Hematopoietic multipotent progenitor cell treated with erythropoietin and hydrocortisone succinate and interleukin-3 and kit ligand, for 17 days (in vitro differentiated cells): ENCODE measurements around the gene CARS2.
"Not testable (repeated sequence)": the region's sequence is repeated elsewhere in the genome, so short reads cannot be mapped to it uniquely, and the experiment has no call there.

ENCODE experiments used
- DNase-seq: peaks from one replicate; pipeline ENCODE4 v3.0.0-alpha.2; 2015; ENCODE audit warnings: low spot score

The CARS2 gene

DNA sequence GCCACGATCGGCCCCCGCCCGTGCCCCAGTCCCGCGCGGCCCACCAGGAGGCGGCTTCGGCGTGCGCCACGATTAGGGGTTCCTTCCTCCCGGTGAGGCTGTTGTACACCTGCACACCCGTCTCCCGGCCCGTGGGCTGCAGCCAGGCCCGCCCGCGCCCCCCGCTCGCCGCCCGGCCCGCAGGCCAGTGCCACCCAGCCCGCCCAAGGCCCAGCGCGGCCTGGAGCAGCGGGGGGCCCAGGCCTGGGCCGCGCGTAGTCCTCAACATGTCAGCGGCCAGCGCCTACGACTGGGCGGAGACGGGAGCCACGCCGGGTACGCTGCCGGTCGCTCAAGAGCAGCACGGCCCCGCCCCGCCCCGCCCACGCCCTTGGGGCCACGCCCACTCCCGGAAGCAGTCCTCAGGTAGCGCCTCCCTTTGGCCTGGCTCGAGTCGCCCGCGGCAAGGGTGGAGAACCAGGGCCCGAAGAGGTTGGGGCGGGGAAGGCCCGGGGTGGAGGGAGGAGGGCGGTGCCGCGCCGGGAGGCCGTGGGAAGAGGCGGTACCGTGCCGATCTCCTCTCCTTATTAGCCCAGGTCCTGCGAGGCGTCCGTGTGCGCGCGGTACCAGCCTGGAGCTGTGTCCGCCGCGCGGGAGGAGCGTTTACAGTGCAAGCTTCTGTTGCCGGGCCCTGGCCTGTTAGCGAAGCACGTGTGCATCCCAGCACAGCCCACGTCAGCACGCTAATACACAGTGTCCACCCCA, at the start of gene CARS2:
Gene CARS2 (minus strand): TSS at position 291 of the 744 bp plus-strand sequence. CDS start 23 bp downstream, at position 268.
- DNase-seq: peak; percentile 95

- no peak for DNase-seq
These were observed 42.4 kb upstream of the CARS2 start for GRCh38 chr13:110748271-110748670.

GRCh38 chr13:110746438-110746837, 40.5 kb upstream of the CARS2 start:
- no peak for DNase-seq

GRCh38 chr13:110743687-110744086, 37.8 kb upstream of the CARS2 start:
- no peak for DNase-seq

DNA sequence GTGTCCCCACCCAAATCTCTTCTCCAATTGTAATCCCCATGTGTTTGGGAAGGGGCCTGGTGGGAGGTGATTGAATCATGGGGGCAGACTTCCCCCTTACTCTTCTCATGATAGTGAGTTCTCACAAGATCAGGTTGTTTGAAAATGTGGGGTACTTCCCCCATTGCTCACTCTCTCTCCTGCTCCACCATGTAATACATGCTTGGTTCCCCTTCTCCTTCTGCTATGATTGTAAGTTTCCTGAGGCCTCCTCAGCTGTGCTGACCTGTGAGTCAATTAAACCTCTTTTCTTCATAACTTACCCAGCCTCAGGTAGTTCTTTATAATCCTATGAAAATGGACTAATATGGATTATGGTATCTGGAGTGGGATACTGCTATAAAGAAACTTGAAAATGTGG, 31.6 kb upstream of the CARS2 start:
- DNase-seq: no peak

DNA sequence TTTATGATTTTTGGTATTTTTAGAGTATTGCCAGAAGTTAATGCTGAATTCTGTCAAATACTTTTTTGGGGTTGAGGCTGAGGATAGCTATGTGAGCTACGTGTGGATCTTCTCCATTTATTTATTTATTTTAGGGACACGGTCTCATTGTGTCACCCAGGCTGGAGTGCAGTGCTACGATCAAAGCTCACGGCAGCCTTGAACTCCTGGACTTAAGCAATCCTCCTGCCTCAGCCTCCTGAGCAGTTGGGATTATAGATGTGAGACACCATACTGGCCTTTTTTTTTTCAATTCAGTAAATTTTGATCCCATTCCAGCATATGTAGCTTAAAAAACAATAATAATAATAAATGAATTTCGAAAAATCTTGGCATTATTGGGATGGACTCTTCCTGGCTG, 28.6 kb upstream of the CARS2 start:
- DNase-seq: no peak

- DNase-seq: no peak
These were observed 25.2 kb upstream of the CARS2 start for GRCh38 chr13:110731072-110731471.

- DNase-seq: no peak
These were observed 20.8 kb upstream of the CARS2 start for GRCh38 chr13:110726726-110727125.

- not testable (repeated sequence) for DNase-seq
These were observed 20.2 kb upstream of the CARS2 start for GRCh38 chr13:110726153-110726552.

DNA sequence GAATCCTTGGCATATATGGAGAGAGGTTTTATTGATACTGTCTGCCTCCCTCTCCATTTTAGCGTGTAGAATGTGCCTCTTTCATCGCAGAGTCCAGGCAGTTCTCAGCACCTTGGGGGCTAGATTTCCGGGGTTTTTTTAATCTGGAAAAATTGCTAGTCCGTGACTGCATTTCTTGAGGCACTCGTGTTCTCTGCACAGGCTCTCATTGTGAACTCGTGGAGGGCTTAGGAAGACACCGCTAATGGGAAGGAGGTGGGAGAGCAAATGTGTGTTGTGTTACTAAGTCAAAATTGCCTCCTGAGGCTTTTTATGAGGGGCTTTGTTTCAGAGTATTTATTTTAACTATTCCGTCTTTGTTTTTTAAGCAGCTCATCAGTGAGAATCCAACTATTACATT, 17.7 kb upstream of the CARS2 start:
- no peak for DNase-seq

GRCh38 chr13:110722971-110723370, 17.1 kb upstream of the CARS2 start:
- no peak for DNase-seq

DNA sequence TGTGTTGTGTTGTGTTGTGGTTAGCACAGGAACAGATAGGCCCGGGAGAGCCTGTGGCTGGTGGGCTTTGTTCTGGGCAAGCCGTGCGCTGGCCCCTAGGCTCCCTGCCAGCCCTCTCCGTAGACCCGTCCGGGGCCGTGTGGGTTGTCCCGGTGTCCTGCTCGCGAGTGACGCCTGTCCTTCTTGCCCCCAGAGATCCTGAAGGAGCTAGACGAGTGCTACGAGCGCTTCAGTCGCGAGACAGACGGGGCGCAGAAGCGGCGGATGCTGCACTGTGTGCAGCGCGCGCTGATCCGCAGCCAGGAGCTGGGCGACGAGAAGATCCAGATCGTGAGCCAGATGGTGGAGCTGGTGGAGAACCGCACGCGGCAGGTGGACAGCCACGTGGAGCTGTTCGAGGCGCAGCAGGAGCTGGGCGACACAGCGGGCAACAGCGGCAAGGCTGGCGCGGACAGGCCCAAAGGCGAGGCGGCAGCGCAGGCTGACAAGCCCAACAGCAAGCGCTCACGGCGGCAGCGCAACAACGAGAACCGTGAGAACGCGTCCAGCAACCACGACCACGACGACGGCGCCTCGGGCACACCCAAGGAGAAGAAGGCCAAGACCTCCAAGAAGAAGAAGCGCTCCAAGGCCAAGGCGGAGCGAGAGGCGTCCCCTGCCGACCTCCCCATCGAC, 13.3 kb upstream of the CARS2 start:
- DNase-seq: no peak

- no peak for DNase-seq
These were observed 10.3 kb upstream of the CARS2 start for GRCh38 chr13:110716247-110716515.

DNA sequence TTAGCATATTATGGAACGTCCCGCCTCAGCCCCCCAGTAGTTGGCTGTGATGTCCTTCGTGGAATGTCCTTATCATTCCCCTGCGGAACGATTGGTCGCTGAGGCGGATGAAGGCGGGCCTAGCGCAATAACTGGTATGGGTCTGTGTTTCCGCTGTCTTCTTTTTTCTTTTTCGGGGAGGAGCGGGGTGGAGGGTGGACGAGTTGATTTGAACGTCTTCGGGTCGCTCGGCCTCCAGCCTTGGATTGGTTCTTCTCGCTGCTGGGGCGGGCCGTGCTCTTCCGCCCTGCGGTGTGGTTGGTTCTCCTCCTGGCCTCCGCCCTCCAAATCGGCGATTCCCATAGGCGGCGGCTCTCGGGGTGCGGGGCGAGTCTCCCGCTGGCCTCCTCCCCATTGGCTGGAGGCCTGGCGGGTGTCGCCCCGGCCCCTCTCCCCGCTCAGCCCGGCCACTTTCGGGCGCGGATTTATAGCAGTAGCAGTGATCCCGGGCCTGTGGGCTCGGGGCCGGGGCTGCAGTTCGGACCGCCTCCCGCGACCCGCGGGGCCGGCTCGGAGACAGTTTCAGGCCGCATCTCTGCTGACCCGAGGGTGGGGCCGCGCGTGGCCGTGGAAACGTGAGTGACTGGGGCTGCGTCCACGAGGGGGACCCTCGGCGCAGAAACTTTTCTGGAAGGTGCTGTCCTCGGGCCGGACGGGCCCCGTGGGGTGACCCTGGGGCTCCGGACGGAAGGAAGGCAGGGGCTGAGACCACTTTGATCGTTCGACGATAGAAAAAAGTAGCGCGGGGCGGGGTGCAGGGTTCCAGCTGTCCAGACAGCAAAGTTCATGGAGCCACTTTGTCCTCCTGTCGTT, 9.7 kb upstream of the CARS2 start:
- DNase-seq: peak; percentile 97

GRCh38 chr13:110714797-110715394, 9.0 kb upstream of the CARS2 start:
- no peak for DNase-seq

- DNase-seq: peak; percentile 68
These were observed 8.3 kb upstream of the CARS2 start for GRCh38 chr13:110713981-110714796.

- DNase-seq: no peak
These were observed 7.7 kb upstream of the CARS2 start, which contains the start of gene ING1 for GRCh38 chr13:110713642-110713952. Gene ING1, plus strand, starts transcription at chr13:110713700. Its CDS starts 450 bp downstream, at chr13:110714150.

DNA sequence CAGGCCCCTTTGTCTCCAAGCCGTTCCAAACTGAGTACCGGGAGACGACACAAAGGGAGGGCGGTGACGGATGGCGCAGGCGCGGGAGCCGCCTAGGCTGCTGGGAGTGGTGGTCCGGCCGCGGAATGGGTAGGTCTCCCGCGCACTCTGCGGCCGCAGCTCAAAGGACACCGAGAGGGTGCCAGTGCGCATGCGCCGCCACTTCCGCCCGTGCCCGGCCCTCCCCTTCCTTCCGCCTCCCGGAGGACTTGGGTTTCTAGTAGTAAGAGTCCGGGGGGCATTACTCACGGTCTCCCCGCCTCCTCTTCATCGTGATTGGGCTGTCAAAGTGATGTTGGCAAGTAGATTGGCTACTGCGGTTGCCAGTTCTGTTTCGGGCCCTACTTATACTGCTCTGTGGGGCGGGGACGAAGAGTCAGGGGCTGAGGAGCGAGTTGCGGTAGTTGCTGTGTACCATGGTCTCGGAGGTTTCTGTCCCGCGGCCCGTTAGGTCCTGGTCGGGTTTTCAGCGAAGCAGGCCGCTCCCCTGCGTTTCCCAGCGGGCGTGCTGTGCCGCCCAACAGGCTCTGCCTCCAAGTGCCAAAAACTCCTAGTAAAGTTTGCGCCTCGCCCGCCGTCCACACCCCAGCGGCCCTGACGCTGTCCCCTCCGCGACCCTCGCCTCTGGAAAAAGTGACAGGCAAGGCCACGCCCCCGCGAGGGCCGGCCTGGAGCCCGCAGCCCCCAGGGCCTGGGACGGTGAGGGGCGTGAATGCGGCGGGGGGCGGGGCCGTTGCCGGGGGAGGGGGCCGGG, 7.1 kb upstream of the CARS2 start:
- DNase-seq: peak; percentile 98

- peak; percentile 88 for DNase-seq
These were observed 6.3 kb upstream of the CARS2 start for GRCh38 chr13:110712081-110712848.
